BE2C (cell line): ENCODE results near the gene TYMP.

Experiments
- DNase-seq: peaks from one replicate; pipeline ENCODE4 v3.0.0-alpha.2; 2020
- H3K27me3 ChIP-seq: fragments of 250-450 bp; sonication (Bioruptor Pico); 2 replicates; pipeline ENCODE4 v1.5.1; 2020; ENCODE audit warnings: mild to moderate bottlenecking
- H3K36me3 ChIP-seq: fragments of 250-450 bp; sonication (Bioruptor Pico); 2 replicates; pipeline ENCODE4 v1.5.1; 2020; ENCODE audit warnings: mild to moderate bottlenecking
- H3K4me1 ChIP-seq: fragments of 250-450 bp; sonication (Bioruptor Pico); 2 replicates; pipeline ENCODE4 v1.5.1; 2020
- H3K4me3 ChIP-seq: 2 replicates; pipeline ENCODE4 v1.5.1; 2011; ENCODE audit warnings: low read depth, low read length
- H3K9me3 ChIP-seq: fragments of 250-450 bp; sonication (Bioruptor Pico); 2 replicates; pipeline ENCODE4 v1.5.1; 2020
- CTCF ChIP-seq: IDR thresholded peaks from 2 replicates; pipeline ENCODE4 v1.5.1; 2012; ENCODE audit warnings: mild to moderate bottlenecking, low read depth, low read length

TYMP gene

DNA sequence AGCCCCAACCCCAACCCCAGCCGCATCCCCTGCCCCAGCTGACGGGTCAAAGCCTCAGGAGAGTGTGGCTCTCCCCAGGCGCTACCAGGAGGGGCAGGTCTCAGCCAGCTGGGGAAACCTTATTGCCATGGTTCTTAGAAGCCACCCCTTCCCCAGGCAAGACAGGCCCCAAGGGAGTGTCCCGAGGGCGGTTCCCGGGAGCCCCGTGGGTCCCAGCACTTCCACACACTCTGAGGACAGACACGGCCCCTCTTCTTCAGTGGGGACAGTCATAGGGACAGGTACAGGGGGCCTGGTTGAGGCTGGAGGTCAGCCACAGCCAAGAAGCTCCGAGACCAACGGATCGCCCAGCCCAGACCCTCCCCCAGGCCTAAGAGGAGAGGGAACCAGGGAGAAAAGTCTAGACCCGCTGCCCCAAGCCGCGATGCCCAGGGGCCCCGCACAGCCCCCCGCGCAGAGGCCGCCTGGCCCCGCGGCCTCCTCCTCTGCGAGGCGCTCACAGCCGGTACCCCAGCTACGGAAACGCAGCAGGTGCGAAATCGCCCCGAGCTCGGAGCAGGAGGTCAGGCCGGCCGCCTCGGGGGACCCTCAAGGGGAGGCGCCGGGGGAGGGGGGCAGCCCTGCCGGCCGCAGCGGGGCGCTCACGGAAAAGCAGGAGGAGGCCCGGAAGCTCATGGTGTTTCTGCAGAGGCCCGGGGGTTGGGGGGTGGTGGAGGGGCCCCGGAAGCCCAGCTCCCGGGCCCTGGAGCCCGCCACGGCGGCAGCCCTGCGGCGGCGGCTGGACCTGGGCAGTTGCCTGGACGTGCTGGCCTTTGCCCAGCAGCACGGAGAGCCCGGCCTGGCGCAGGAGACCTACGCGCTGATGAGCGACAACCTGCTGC lies 18.5 kb upstream of the TYMP start:
- no peak for TF ChIP-seq CTCF

DNA sequence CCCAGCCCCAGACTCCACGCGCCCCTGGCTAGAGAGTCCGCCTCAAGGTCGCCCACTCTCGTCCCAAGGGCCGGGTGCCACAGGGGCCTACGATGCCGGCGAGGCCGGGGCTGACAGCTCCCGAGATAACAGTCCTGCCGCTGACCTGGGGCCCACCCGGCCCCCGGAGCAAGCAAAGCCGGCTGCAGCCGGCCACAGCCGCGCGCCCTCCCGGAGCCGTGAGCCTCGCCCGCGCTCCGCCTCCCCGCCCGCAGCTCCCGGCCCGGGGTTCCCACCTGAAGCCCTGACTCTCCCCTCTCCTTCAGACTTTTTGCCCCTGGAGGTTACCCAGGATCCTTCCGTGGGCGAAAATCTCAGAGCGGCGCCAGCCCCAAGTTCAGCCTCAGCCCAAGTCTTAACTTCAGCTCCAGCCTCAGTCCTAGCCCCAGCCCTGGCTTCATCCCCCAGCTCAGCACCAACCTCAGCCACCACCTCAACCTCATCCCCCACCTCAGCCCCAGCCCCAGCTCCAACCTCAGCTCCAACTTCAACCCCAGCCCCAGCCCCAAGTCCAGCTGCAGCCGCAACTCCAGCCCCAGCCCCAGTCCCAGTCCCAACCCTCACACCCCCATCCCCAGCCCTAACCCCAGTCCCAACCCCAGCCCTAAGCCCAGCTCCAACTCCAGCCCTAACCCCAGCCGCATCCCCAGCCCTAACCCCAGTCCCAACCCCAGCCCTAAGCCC lies 17.6 kb upstream of the TYMP start:
- Histone ChIP-seq H3K27me3 (no peaks in the 10 kb centered on the region), H3K4me3 (no peak overlapping the region), H3K9me3 (no peaks in the 10 kb centered on the region), H3K4me1 (no peaks in the 10 kb centered on the region), H3K36me3 (no peaks in the 10 kb centered on the region)
- DNase-seq = no peak
- no peak for TF ChIP-seq CTCF

More for the DNA sequence above, 18.5 kb upstream of the TYMP start:
- no peak for DNase-seq
- no peak overlapping the region for H3K4me3 ChIP-seq
- no peaks in the 10 kb centered on the region for H3K36me3 ChIP-seq
- H3K4me1 ChIP-seq = no peaks in the 10 kb centered on the region
- H3K27me3 ChIP-seq = no peaks in the 10 kb centered on the region
- no peaks in the 10 kb centered on the region for H3K9me3 ChIP-seq

- TF ChIP-seq CTCF = no peak
- Histone ChIP-seq H3K27me3 (no peaks in the 10 kb centered on the region), H3K36me3 (no peaks in the 10 kb centered on the region), H3K4me1 (no peaks in the 10 kb centered on the region), H3K9me3 (no peaks in the 10 kb centered on the region), H3K4me3 (no peak overlapping the region)
- DNase-seq = no peak
Measured at GRCh38 chr22:50546326-50547262, 16.8 kb upstream of the TYMP start.

- TF ChIP-seq CTCF = 0 out of 2 replicates have a peak, but pooled peaks have one; percentile 8
Measured at GRCh38 chr22:50545522-50546325, 15.9 kb upstream of the TYMP start, which contains the start of gene KLHDC7B. KLHDC7B (plus strand) TSS chr22:50545899; CDS start chr22:50546244, 345 bp downstream.

DNA sequence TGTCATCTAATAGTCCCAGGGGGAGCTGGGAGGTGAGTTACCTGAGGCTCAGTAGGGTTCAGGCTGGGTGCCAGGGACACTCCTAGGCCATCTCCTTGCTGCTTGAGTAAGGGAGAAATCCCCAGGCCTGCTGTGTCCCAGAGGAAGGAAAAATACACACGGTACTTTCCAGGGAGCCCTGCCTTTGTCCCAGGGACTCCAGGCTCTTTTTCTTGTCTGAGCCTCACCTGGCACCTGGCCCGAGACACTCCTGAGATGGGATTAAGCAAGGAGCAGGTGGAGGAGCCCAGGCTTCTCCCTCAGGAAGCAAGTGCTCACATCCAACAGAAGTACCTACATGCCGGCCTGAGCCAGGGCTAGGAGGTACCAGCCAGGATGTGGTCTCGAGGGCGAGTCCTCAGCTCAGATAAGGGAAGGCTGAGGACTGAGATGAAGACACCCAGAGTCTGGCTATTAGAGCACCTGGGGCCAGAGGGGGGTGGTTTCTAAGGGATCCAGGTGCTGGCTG lies 15.0 kb upstream of the TYMP start:
- Histone ChIP-seq H3K4me3 (no peak overlapping the region), H3K4me1 (no peaks in the 10 kb centered on the region), H3K36me3 (no peaks in the 10 kb centered on the region), H3K9me3 (no peaks in the 10 kb centered on the region), H3K27me3 (no peaks in the 10 kb centered on the region)
- TF ChIP-seq CTCF = no peak
- DNase-seq = no peak

More at GRCh38 chr22:50545522-50546325, 15.9 kb upstream of the TYMP start, which contains the start of gene KLHDC7B:
- H3K27me3 ChIP-seq = no peaks in the 10 kb centered on the region
- H3K4me1 ChIP-seq = no peaks in the 10 kb centered on the region
- H3K36me3 ChIP-seq = no peaks in the 10 kb centered on the region
- no peaks in the 10 kb centered on the region for H3K9me3 ChIP-seq
- DNase-seq = no peak
- H3K4me3 ChIP-seq = no peak within 1 kb of the TSS
